Right lobe of liver (tissue), 4 donors: ENCODE results near the gene MCTP1.

ENCODE experiments used
- CTCF ChIP-seq, 4 donors: fragments of 200-600 bp in 3 of 4; fragments of 450-650 bp in 1 of 4; IDR thresholded peaks; one replicate each; pipeline versions ENCODE4 v1.5.1 to v1.8.0; 2016 to 2022; ENCODE audit warnings: antibody characterized with exemption in 4 of 4, mild to moderate bottlenecking in 2 of 4
- POLR2A ChIP-seq: fragments of 450-650 bp; IDR thresholded peaks from one replicate; pipeline ENCODE4 v1.6.1; 2017; ENCODE audit warnings: antibody characterized with exemption, mild to moderate bottlenecking
- donor health status: DM: no; HTN: no; CAD: no.
- donor health status: DM: no; HTN: no; CAD: no.
- donor health status: DM: no; HTN: yes; CAD: no.

GRCh38 chr5:95027151-95027721 lies 257.7 kb downstream of the MCTP1 start:
- TF ChIP-seq CTCF (IDR thresholded peaks at IDR 0.05), result no peak
- no peak for TF ChIP-seq POLR2A
